Measurements from ENCODE around the gene MAML3.

DNA sequence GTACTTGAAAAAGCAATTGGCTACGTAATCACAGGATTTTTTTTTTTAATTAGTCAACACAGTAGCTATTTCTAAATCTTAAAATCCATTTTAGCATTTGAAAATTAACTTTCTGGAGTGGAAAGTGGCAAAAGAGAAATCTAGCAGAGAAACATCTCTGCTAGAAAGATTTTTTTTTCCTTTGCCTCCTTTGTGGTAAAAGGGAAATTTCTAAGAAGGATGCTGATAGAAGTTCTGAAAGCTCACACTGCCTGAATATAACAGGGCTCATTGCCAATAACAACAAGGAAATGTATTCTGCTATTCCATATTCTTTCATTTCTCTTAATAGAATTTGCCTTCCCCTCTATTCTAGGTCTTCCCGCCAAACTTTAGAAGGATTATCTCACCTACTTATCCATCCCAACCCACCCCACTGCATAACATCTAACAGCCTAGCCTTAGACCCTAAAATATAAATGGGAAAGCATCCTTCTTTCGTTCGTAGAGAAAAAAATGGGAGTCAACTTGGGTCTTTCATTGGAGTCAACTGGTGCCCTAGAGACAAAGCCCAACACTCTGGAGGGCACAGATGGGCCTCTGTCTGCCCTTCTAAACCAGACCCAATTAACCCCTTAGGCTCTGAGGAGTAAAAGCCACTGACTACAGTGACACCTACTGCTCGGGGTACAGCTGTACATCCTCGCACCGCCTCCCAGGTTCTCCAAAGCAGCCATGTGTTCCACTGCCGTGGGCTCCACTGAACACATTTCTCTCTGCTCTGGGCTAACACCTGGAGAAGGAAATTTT lies 103.9 kb downstream of the MAML3 start:
- TF ChIP-seq, protein P1, sequence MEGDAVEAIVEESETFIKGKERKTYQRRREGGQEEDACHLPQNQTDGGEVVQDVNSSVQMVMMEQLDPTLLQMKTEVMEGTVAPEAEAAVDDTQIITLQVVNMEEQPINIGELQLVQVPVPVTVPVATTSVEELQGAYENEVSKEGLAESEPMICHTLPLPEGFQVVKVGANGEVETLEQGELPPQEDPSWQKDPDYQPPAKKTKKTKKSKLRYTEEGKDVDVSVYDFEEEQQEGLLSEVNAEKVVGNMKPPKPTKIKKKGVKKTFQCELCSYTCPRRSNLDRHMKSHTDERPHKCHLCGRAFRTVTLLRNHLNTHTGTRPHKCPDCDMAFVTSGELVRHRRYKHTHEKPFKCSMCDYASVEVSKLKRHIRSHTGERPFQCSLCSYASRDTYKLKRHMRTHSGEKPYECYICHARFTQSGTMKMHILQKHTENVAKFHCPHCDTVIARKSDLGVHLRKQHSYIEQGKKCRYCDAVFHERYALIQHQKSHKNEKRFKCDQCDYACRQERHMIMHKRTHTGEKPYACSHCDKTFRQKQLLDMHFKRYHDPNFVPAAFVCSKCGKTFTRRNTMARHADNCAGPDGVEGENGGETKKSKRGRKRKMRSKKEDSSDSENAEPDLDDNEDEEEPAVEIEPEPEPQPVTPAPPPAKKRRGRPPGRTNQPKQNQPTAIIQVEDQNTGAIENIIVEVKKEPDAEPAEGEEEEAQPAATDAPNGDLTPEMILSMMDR (IDR thresholded peaks at IDR 0.05): no peak
- TF ChIP-seq POLR2A (IDR thresholded peaks at IDR 0.05) (no peak), EP300 (IDR thresholded peaks at IDR 0.05) (no peak), POLR2AphosphoS5 (IDR thresholded peaks at IDR 0.05) (no peak)

Data from upper lobe of left lung (tissue), 4 donors.